ENCODE results near the gene ASB18. TPM values are rescaled to one million over a fixed set of nuclear protein-coding genes. Genes with fewer than 3 reads are reported as not detected.

ASB18 gene
- total RNA-seq, 1 donor = not detected

DNA sequence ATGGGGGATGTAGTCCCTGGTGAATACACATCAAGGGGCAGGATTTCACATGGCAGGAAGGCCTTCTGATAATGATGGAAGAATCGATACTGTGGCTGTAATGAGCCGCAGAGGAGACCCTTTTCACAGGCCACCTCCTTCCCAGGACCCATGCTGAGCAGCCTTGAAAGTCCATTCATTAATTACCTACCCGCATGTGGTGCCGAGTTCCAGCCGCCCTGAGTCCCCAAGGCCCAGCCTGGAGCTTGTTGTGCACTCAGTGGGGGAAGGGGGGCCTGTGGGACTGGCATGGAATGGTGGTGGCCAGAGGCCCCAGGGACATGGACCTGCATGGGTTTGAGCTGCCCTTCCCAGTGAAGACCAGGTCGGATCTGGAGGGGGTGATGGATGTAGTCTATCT is 25.5 kb downstream of the ASB18 start:
- DNase-seq (ENCODE audit: low read depth) = no peak
- TF ChIP-seq CTCF (IDR thresholded peaks at IDR 0.05; ENCODE audit: insufficient read depth, low read length) = no peak
- H3K4me3 ChIP-seq (ENCODE audit: low read depth, low read length) = no peak overlapping the region

- no peak overlapping the region for H3K4me3 ChIP-seq (ENCODE audit: low read depth, low read length)
- TF ChIP-seq CTCF (IDR thresholded peaks at IDR 0.05; ENCODE audit: insufficient read depth, low read length) = no peak
- no peak for DNase-seq (ENCODE audit: low read depth)
Observed at GRCh38 chr2:236237468-236238190, 26.6 kb downstream of the ASB18 start.

- no peak for TF ChIP-seq CTCF (IDR thresholded peaks at IDR 0.05; ENCODE audit: insufficient read depth, low read length)
- no peak overlapping the region for H3K4me3 ChIP-seq (ENCODE audit: low read depth, low read length)
- no peak for DNase-seq (ENCODE audit: low read depth)
Observed at GRCh38 chr2:236236559-236237452, 27.4 kb downstream of the ASB18 start.

GRCh38 chr2:236229186-236229585 is 35.0 kb downstream of the ASB18 start:
- no peak for TF ChIP-seq CTCF (IDR thresholded peaks at IDR 0.05; ENCODE audit: insufficient read depth, low read length)
- no peak for DNase-seq (ENCODE audit: low read depth)

GRCh38 chr2:236223675-236224074 is 40.5 kb downstream of the ASB18 start:
- no peak overlapping the region for H3K4me3 ChIP-seq (ENCODE audit: low read depth, low read length)
- no peak for TF ChIP-seq CTCF (IDR thresholded peaks at IDR 0.05; ENCODE audit: insufficient read depth, low read length)
- no peak for DNase-seq (ENCODE audit: low read depth)

More at GRCh38 chr2:236229186-236229585, 35.0 kb downstream of the ASB18 start:
- H3K4me3 ChIP-seq (ENCODE audit: low read depth, low read length) = no peak overlapping the region

- DNase-seq (ENCODE audit: low read depth) = no peak
- no peak overlapping the region for H3K4me3 ChIP-seq (ENCODE audit: low read depth, low read length)
- no peak for TF ChIP-seq CTCF (IDR thresholded peaks at IDR 0.05; ENCODE audit: insufficient read depth, low read length)
Observed at GRCh38 chr2:236221798-236222197, 42.4 kb downstream of the ASB18 start.
